ENCODE measurements around the gene DDR2.
"Not testable (repeated sequence)": the region's sequence is repeated elsewhere in the genome, so short reads cannot be mapped to it uniquely, and the experiment has no call there.

GRCh38 chr1:162746264-162746942 lies 114.1 kb downstream of the DDR2 start:
- TF ChIP-seq POLR2AphosphoS5 (IDR thresholded peaks at IDR 0.05; ENCODE audit: low read depth, low read length); CTCF (IDR thresholded peaks at IDR 0.05); FOSL2 (IDR thresholded peaks at IDR 0.05; ENCODE audit: borderline replicate concordance, low read depth); GABPA (IDR thresholded peaks at IDR 0.05; ENCODE audit: low read depth); CHD2 (IDR thresholded peaks at IDR 0.05; ENCODE audit: low read length, partially characterized antibody); REST (IDR thresholded peaks at IDR 0.05; ENCODE audit: low read depth, low read length); MXI1 (IDR thresholded peaks at IDR 0.05; ENCODE audit: low read depth, low read length); RFX5 (IDR thresholded peaks at IDR 0.05; ENCODE audit: low read length); EZH2phosphoT487 (IDR thresholded peaks at IDR 0.05; ENCODE audit: borderline replicate concordance, low read depth); SIN3A (IDR thresholded peaks at IDR 0.05; ENCODE audit: borderline replicate concordance, low read depth, low read length): not testable (repeated sequence)
